Duodenal mucosa (tissue), 2 donors: ENCODE measurements around the gene ZDHHC11.
"Not testable (repeated sequence)": the region's sequence is repeated elsewhere in the genome, so short reads cannot be mapped to it uniquely, and the experiment has no call there.

Experiments
- H3K27ac ChIP-seq: one replicate; pipeline ENCODE4 v1.7.0; 2013; ENCODE audit warnings: low read depth, low read length
- H3K27me3 ChIP-seq, 2 donors: one replicate each; pipeline ENCODE4 v1.7.0; 2013; ENCODE audit warnings: low read length in 2 of 2, control low read depth in 1 of 2; ENCODE audit not compliant: insufficient read depth in 2 of 2, control insufficient read depth in 1 of 2
- H3K36me3 ChIP-seq, 2 donors: one replicate each; pipeline ENCODE4 v1.7.0; 2013; ENCODE audit warnings: low read length in 2 of 2, control low read depth in 1 of 2; ENCODE audit not compliant: insufficient read depth in 2 of 2, control insufficient read depth in 1 of 2
- H3K4me1 ChIP-seq, 2 donors: one replicate each; pipeline ENCODE4 v1.7.0; 2013; ENCODE audit warnings: low read length in 2 of 2, control low read depth in 1 of 2; ENCODE audit not compliant: insufficient read depth in 2 of 2, control insufficient read depth in 1 of 2
- H3K4me3 ChIP-seq, 2 donors: one replicate each; pipeline ENCODE4 v1.7.0; 2013; ENCODE audit warnings: low read length in 2 of 2, low read depth in 1 of 2
- H3K9ac ChIP-seq, 2 donors: one replicate each; pipeline ENCODE4 v1.7.0; 2013; ENCODE audit warnings: low read length in 2 of 2, low read depth in 1 of 2
- H3K9me3 ChIP-seq, 2 donors: one replicate each; pipeline ENCODE4 v1.7.0; 2013; ENCODE audit warnings: low read length in 2 of 2, control low read depth in 1 of 2; ENCODE audit not compliant: control insufficient read depth in 1 of 2

Gene ZDHHC11

DNA sequence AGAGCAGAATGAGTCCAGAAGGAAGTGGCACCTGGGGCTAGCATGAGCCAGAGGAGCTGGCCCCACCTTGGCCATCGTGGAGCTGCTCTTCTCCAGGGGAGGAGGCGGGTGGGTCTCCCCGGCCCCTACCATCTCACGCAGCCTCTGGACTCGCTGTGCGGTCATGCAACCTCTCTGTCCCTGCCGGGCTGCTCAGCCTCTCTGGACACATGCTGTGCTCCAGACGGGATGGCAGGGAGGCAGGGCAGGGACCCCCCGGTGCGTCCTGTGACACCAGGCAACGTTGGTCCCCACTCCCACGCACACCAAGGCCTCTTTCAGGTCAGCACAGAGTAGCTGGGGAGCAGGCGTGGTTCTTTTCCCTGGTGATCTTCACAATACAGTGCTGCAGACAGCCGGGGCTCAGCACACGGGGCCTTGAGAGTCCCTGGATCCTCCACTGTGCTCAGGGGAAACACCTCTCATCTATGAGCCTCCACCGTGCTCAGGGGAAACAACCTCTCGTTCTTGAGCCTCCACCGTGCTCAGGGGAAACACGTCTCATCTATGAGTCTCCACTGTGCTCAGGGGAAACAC, 97.1 kb downstream of the ZDHHC11 start:
- not testable (repeated sequence) for H3K4me3 ChIP-seq, H3K27me3 ChIP-seq, H3K9ac ChIP-seq, H3K27ac ChIP-seq, H3K36me3 ChIP-seq, H3K9me3 ChIP-seq
- H3K4me1 ChIP-seq, result peaks cover 20 to 21% of the 10 kb centered on the region in 2 donors

DNA sequence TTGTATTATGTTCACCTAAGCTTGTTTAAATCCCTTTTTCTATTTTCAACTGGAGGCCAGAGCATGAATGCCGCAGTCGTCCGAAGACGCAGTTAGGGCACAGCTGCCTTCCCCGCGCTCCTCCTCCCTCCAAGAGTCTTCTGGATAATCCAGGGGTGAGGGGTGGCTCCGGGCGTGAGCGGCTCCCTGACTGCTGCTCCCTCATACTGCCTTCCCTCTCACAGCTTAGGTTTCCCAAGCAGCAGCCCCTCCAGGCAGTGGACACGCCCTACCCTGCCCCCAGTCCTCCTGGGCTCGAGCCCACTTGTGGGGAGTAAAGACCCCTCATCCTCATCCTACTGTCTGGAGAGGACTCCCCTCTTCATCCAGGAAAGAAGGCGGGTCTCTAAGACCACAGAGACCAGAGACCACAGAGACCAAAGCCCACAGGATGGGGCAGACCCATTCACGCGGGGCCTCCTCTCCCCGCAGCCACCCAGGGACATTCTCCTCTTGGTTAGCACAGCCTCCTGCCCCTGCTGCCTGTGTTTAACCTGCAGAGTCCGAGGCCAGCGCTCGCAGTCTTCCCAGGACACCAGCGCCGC, 98.2 kb downstream of the ZDHHC11 start:
- H3K36me3 ChIP-seq, H3K9ac ChIP-seq, H3K9me3 ChIP-seq, H3K27me3 ChIP-seq, H3K4me3 ChIP-seq, H3K27ac ChIP-seq: not testable (repeated sequence)
- peaks cover 10% of the 10 kb centered on the region in 2 donors for H3K4me1 ChIP-seq

DNA sequence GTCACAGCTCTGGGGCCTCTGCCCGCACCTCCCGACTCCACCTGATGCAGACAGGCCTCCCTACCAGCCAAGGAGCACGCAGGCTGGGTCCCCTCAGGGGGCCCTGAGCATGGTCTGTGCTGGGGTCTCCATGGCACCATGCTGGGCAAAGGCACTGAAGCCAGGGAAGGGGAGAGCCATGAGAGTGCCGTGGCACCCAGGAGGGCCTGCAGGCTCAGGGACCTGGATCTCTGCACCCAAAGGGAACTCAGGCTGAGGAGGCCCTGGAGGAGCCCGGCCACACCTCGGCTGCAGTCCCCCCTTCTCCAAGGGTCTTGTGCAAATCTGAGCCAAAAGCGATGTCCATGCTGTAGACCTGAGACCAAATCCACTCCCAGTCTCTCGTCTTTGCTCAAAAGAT, 98.8 kb downstream of the ZDHHC11 start:
- not testable (repeated sequence) for H3K27ac ChIP-seq, H3K9ac ChIP-seq, H3K4me3 ChIP-seq, H3K36me3 ChIP-seq, H3K9me3 ChIP-seq, H3K4me1 ChIP-seq, H3K27me3 ChIP-seq

DNA sequence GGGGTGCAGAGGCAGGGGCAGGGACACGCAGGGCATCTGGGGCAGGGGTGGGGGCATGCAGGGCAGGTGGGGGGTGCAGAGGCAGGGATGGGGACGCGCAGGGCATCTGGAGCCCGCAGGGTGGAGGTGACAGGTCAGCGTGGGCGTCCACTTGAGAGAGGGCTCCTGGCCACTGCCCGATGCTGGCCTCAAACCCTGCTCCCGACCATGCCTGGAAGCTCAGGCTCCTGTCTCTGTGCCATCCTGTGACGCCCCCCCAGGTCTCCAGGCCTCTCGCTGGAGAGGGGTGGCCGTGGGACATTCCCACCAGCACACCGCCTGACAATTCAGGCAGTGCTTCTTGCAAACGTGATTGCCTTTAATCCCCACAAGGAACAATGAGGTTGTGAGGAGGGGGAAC, 99.3 kb downstream of the ZDHHC11 start:
- H3K9me3 ChIP-seq, result no peaks in the 10 kb centered on the region
- H3K36me3 ChIP-seq, result no peaks in the 10 kb centered on the region
- no peak overlapping the region for H3K27ac ChIP-seq
- no peak overlapping the region for H3K4me3 ChIP-seq
- H3K27me3 ChIP-seq, result no peaks in the 10 kb centered on the region
- H3K9ac ChIP-seq, result no peak overlapping the region
- H3K4me1 ChIP-seq, result no peaks in the 10 kb centered on the region

DNA sequence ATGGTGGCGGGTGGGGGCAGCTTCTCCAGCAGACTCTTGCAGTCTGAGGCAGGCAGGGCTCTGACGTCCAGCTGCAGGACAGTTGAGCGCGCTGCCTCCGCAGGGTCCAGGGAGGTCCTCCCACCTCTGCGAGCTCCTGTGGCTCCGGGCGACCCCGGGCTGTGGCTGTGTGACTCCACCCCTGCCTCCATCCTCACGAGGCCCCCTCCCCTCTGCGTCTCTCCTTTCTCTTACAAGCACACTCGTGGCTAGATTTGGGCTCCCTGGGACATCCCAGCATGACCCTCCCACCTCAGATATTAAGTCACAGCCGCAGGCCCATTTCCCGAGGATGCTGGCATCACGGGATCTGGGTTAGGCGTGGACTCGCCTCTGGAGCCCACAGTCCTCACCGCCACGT, 100.6 kb downstream of the ZDHHC11 start:
- not testable (repeated sequence) for H3K36me3 ChIP-seq, H3K4me3 ChIP-seq, H3K27ac ChIP-seq, H3K9me3 ChIP-seq, H3K9ac ChIP-seq, H3K4me1 ChIP-seq, H3K27me3 ChIP-seq

DNA sequence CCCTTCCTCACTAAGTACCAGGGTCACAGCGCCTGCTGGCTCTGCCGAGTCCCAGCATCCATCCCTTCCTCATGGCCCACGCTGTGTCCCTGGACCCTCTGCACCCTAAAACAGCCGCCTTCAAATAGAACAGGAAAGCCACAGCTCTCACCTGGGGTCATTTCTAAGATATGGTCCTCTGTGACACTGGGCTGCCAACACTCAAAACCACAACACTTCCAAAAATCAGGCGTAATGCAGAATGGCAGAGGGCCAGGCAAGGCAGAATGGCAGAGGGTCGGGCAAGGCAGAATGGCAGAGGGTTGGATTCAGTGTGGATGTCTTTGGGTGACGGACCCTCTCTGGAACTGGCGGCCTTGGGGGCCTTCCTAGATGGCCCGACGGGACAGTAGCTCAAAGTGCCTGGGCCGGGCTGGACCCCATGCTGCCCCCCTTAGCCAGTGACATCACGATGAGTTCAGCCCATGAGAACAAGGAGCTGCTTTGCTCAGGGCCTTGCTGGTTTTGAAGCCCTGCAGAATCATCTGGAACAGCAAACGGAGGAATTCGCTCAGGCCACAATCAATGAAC, 101.6 kb downstream of the ZDHHC11 start:
- Histone ChIP-seq H3K27me3 (no peaks in the 10 kb centered on the region), H3K9me3 (no peaks in the 10 kb centered on the region), H3K4me3 (no peak overlapping the region), H3K36me3 (no peaks in the 10 kb centered on the region), H3K4me1 (no peaks in the 10 kb centered on the region), H3K27ac (no peak overlapping the region), H3K9ac (no peak overlapping the region)

DNA sequence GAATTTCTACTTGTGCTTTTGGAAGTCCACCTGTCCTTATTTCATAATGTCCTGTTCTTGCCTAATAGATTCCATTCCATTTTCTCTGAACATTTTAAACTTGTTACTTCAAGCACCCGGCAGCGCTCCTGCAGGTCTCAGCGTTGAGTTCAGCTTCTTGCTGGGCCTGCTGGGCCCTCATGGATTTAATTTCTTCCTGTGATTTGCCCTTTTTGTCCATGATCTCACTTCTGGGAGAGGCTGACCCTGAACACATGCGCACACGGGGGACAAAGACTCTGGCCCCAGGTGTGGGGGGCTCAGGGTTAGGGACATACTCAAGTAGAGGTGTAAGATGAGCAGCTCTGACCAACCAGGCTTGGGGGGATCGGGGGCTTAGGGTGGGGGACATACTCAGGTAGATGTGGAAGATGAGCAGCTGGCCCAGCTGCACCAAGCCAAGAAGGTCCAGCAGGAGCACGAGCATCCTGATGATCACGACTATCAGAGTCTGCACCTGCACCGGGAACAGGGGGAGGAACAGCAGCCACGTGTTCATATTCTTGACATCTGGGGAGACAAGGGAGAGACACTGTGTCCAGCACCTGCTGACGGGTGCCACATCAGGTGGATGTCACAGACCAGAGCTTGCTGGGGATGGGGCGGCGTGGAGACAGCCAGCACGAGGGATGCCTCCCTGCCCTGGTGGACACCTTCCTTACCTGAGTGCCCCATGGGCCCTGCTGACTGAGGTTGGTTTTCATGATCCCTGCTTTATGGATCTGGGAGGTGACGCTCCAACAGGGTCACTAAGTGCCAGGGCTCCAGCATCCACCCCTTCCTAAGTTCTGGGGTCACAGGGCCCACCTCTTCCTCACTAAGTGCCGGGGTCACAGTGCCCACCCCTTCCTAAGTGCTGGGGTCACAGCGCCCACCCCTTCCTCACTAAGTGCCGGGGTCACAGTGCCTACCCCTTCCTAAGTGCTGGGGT, 102.5 kb downstream of the ZDHHC11 start:
- not testable (repeated sequence) for H3K9ac ChIP-seq, H3K9me3 ChIP-seq, H3K4me1 ChIP-seq, H3K27me3 ChIP-seq, H3K4me3 ChIP-seq, H3K36me3 ChIP-seq, H3K27ac ChIP-seq

DNA sequence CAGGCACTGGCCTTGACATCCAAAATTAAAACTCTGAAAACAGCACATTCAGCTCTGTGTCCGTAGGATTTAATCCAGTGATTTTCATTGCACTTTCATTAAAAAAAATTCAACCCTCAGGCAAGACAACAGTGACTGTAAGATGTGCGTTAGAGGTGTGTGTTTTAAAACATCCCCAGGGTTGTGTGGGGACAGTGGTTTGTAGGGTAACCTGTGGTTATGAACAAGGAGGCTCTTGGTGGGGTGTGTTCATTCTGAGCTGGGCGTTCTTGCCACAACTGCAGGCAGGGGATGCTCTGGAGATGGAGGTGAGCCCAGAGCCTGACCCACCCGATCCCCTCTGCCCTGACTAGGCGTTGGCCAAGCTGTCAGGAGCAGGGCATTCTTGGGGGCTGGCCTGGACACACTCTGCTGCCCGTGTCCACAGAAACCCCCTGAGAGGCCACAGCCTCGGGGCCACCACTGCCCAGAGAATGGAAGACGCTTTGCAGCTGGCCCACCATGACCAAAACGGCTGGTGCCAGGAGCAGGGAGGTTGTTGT, 103.4 kb downstream of the ZDHHC11 start:
- H3K27me3 ChIP-seq, H3K4me3 ChIP-seq, H3K36me3 ChIP-seq, H3K27ac ChIP-seq, H3K9ac ChIP-seq, H3K9me3 ChIP-seq, H3K4me1 ChIP-seq: not testable (repeated sequence)

DNA sequence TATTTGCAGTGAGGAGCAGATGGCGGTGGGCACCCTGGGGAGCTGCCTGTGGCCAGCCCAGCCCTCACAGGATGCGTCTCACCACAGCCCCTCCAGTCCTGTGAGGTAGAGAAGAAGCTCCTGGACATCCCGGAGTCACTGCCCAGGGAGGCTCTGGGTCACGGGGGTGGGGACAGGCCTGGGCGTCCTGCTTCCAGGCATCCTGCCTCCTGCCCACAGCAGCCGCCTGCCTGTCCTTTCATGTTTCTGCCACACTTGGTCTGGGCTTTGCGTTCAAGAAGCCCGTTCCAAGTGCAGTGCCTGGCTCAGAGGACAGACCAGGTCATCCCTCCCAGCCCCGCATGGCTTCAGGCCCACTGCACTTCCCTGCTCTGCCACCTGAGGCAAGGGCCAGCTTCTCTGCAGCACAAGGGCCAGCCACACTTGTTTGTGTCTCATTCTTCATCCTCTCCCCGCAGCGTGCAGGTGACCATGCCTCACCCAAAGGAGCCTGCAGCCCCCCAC, 104.5 kb downstream of the ZDHHC11 start:
- Histone ChIP-seq H3K9ac (no peak overlapping the region), H3K4me1 (peaks cover 0 to 5% of the 10 kb centered on the region in 2 donors), H3K9me3 (no peaks in the 10 kb centered on the region), H3K27ac (no peak overlapping the region), H3K36me3 (no peaks in the 10 kb centered on the region), H3K27me3 (no peaks in the 10 kb centered on the region), H3K4me3 (no peak overlapping the region)
